Ectodermal cell (in vitro differentiated cells): ENCODE results near the gene ALDH1L1.
A peak's percentile ranks its signal among the peaks of the same experiment; 100 is the strongest.

Experiments used
- H3K27ac ChIP-seq: 2 replicates; pipeline ENCODE4 v1.7.0; 2013; ENCODE audit warnings: mild to moderate bottlenecking, low read depth, low read length; ENCODE audit not compliant: insufficient read depth, poor library complexity, severe bottlenecking
- H3K27me3 ChIP-seq: 2 replicates; pipeline ENCODE4 v1.7.0; 2013; ENCODE audit warnings: mild to moderate bottlenecking, low read length; ENCODE audit not compliant: insufficient read depth, control insufficient read depth, poor library complexity, severe bottlenecking
- H3K36me3 ChIP-seq: one replicate; pipeline ENCODE4 v1.7.0; 2013; ENCODE audit warnings: low read length; ENCODE audit not compliant: control insufficient read depth, insufficient read depth
- H3K4me1 ChIP-seq: one replicate; pipeline ENCODE4 v1.7.0; 2013; ENCODE audit warnings: low read length; ENCODE audit not compliant: control insufficient read depth, insufficient read depth
- H3K4me3 ChIP-seq: 2 replicates; pipeline ENCODE4 v1.7.0; 2013; ENCODE audit warnings: low read depth, low read length, control low read depth; ENCODE audit not compliant: insufficient read depth
- H3K9me3 ChIP-seq: 2 replicates; pipeline ENCODE4 v1.7.0; 2013; ENCODE audit warnings: mild to moderate bottlenecking, low read length, moderate library complexity; ENCODE audit not compliant: control insufficient read depth
- WGBS, 2 experiments: methylation state at CpG; one replicate each; pipeline ENCODE4 v1.1.7; 2013; ENCODE audit warnings: missing lambda C conversion rate in 2 of 2; 5-methylcytosine and 5-hydroxymethylcytosine counted together

The ALDH1L1 gene

GRCh38 chr3:126083511-126083912 lies 96.9 kb downstream of the ALDH1L1 start:
- WGBS, 2 experiments: 1% methylated on average over 30 of the region's 30 CpGs
- Histone ChIP-seq H3K27ac (no peak overlapping the region), H3K27me3 (no peaks in the 10 kb centered on the region)

GRCh38 chr3:126083138-126083445 lies 97.3 kb downstream of the ALDH1L1 start:
- 42 to 49% methylated on average over 3 of the region's 3 CpGs for WGBS, 2 experiments
- no peak overlapping the region for H3K27ac ChIP-seq
- no peaks in the 10 kb centered on the region for H3K27me3 ChIP-seq
- H3K4me3 ChIP-seq: peak overlapping the region; percentile 68
- no peaks in the 10 kb centered on the region for H3K4me1 ChIP-seq
- peaks cover 2% of the 10 kb centered on the region for H3K9me3 ChIP-seq
- H3K36me3 ChIP-seq: no peaks in the 10 kb centered on the region

More at GRCh38 chr3:126083511-126083912, 96.9 kb downstream of the ALDH1L1 start:
- Histone ChIP-seq H3K36me3 (no peaks in the 10 kb centered on the region), H3K4me3 (peak overlapping the region; percentile 68), H3K9me3 (peaks cover 2% of the 10 kb centered on the region), H3K4me1 (no peaks in the 10 kb centered on the region)

- no peak overlapping the region for H3K27ac ChIP-seq
- H3K4me3 ChIP-seq: peak overlapping the region; percentile 68
- H3K36me3 ChIP-seq: no peaks in the 10 kb centered on the region
- WGBS, 2 experiments: 91% methylated on average over 15 of the region's 15 CpGs
- H3K27me3 ChIP-seq: no peaks in the 10 kb centered on the region
- peaks cover 2% of the 10 kb centered on the region for H3K9me3 ChIP-seq
- H3K4me1 ChIP-seq: no peaks in the 10 kb centered on the region
Measured at GRCh38 chr3:126082362-126083137, 97.8 kb downstream of the ALDH1L1 start.

- Histone ChIP-seq H3K9me3 (peaks cover 2% of the 10 kb centered on the region), H3K27me3 (no peaks in the 10 kb centered on the region), H3K27ac (no peak overlapping the region), H3K4me1 (no peaks in the 10 kb centered on the region), H3K4me3 (no peak overlapping the region), H3K36me3 (no peaks in the 10 kb centered on the region)
- 90 to 91% methylated on average over 9 of the region's 9 CpGs for WGBS, 2 experiments
Measured at GRCh38 chr3:126081618-126082361, 98.6 kb downstream of the ALDH1L1 start.

GRCh38 chr3:126080970-126081369 lies 99.4 kb downstream of the ALDH1L1 start:
- H3K4me3 ChIP-seq: no peak overlapping the region

GRCh38 chr3:126078866-126079265 lies 101.5 kb downstream of the ALDH1L1 start:
- no peaks in the 10 kb centered on the region for H3K27me3 ChIP-seq
- no peak overlapping the region for H3K27ac ChIP-seq
- no peak overlapping the region for H3K4me3 ChIP-seq
- no peaks in the 10 kb centered on the region for H3K4me1 ChIP-seq
- no peaks in the 10 kb centered on the region for H3K36me3 ChIP-seq
- peaks cover 5% of the 10 kb centered on the region for H3K9me3 ChIP-seq
- 78 to 87% methylated on average over 3 to 4 of the region's 4 CpGs for WGBS, 2 experiments

More at GRCh38 chr3:126080970-126081369, 99.4 kb downstream of the ALDH1L1 start:
- Histone ChIP-seq H3K36me3 (no peaks in the 10 kb centered on the region), H3K9me3 (peaks cover 2% of the 10 kb centered on the region), H3K4me1 (no peaks in the 10 kb centered on the region), H3K27me3 (no peaks in the 10 kb centered on the region), H3K27ac (no peak overlapping the region)
- WGBS, 2 experiments: 86 to 97% methylated on average over 4 of the region's 5 CpGs

- no peaks in the 10 kb centered on the region for H3K4me1 ChIP-seq
- no peaks in the 10 kb centered on the region for H3K27me3 ChIP-seq
- WGBS, 2 experiments: 94 to 97% methylated on average over 11 of the region's 11 CpGs
- no peak overlapping the region for H3K27ac ChIP-seq
- no peaks in the 10 kb centered on the region for H3K36me3 ChIP-seq
- H3K9me3 ChIP-seq: peaks cover 5% of the 10 kb centered on the region
- no peak overlapping the region for H3K4me3 ChIP-seq
Measured at GRCh38 chr3:126077754-126078153, 102.6 kb downstream of the ALDH1L1 start.

- no peaks in the 10 kb centered on the region for H3K27me3 ChIP-seq
- H3K4me1 ChIP-seq: no peaks in the 10 kb centered on the region
- no peaks in the 10 kb centered on the region for H3K36me3 ChIP-seq
- peaks cover 5% of the 10 kb centered on the region for H3K9me3 ChIP-seq
- no peak overlapping the region for H3K27ac ChIP-seq
- no peak overlapping the region for H3K4me3 ChIP-seq
Measured at GRCh38 chr3:126076140-126076539, 104.2 kb downstream of the ALDH1L1 start.

GRCh38 chr3:126070146-126070545 lies 110.2 kb downstream of the ALDH1L1 start:
- 89 to 96% methylated on average over 10 of the region's 10 CpGs for WGBS, 2 experiments
- no peaks in the 10 kb centered on the region for H3K36me3 ChIP-seq
- H3K4me3 ChIP-seq: no peak overlapping the region
- no peaks in the 10 kb centered on the region for H3K27me3 ChIP-seq
- no peaks in the 10 kb centered on the region for H3K4me1 ChIP-seq
- H3K9me3 ChIP-seq: peaks cover 2% of the 10 kb centered on the region
- no peak overlapping the region for H3K27ac ChIP-seq

- Histone ChIP-seq H3K27me3 (no peaks in the 10 kb centered on the region), H3K36me3 (no peaks in the 10 kb centered on the region), H3K4me3 (no peak overlapping the region), H3K4me1 (no peaks in the 10 kb centered on the region), H3K9me3 (no peaks in the 10 kb centered on the region), H3K27ac (no peak overlapping the region)
- WGBS, 2 experiments: 95 to 97% methylated on average over 8 of the region's 8 CpGs
Measured at GRCh38 chr3:126067959-126068358, 112.4 kb downstream of the ALDH1L1 start.
